Measurements from ENCODE around the gene GALNT7.

GRCh38 chr4:173269280-173269679, 100.7 kb downstream of the GALNT7 start:
- no peak for TF ChIP-seq EGR1 (IDR thresholded peaks at IDR 0.05; ENCODE audit: borderline replicate concordance in 1 of 2, low read depth in 2 of 2, low read length in 2 of 2)
- no peak for TF ChIP-seq POLR2A (IDR thresholded peaks at IDR 0.05; ENCODE audit: low read depth, low read length)
- no peak for TF ChIP-seq CTCF (IDR thresholded peaks at IDR 0.05 in 2 of 3, conservative IDR thresholded peaks at IDR 0.05 in 1 of 3; ENCODE audit: control insufficient read depth in 2 of 3, extremely low read depth in 1 of 3, insufficient read depth in 1 of 3, low read depth in 3 of 3, low read length in 3 of 3)
- TF ChIP-seq, protein P1, sequence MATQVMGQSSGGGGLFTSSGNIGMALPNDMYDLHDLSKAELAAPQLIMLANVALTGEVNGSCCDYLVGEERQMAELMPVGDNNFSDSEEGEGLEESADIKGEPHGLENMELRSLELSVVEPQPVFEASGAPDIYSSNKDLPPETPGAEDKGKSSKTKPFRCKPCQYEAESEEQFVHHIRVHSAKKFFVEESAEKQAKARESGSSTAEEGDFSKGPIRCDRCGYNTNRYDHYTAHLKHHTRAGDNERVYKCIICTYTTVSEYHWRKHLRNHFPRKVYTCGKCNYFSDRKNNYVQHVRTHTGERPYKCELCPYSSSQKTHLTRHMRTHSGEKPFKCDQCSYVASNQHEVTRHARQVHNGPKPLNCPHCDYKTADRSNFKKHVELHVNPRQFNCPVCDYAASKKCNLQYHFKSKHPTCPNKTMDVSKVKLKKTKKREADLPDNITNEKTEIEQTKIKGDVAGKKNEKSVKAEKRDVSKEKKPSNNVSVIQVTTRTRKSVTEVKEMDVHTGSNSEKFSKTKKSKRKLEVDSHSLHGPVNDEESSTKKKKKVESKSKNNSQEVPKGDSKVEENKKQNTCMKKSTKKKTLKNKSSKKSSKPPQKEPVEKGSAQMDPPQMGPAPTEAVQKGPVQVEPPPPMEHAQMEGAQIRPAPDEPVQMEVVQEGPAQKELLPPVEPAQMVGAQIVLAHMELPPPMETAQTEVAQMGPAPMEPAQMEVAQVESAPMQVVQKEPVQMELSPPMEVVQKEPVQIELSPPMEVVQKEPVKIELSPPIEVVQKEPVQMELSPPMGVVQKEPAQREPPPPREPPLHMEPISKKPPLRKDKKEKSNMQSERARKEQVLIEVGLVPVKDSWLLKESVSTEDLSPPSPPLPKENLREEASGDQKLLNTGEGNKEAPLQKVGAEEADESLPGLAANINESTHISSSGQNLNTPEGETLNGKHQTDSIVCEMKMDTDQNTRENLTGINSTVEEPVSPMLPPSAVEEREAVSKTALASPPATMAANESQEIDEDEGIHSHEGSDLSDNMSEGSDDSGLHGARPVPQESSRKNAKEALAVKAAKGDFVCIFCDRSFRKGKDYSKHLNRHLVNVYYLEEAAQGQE (IDR thresholded peaks at IDR 0.05; ENCODE audit: low read depth, low read length): no peak
- TF ChIP-seq, protein P2, sequence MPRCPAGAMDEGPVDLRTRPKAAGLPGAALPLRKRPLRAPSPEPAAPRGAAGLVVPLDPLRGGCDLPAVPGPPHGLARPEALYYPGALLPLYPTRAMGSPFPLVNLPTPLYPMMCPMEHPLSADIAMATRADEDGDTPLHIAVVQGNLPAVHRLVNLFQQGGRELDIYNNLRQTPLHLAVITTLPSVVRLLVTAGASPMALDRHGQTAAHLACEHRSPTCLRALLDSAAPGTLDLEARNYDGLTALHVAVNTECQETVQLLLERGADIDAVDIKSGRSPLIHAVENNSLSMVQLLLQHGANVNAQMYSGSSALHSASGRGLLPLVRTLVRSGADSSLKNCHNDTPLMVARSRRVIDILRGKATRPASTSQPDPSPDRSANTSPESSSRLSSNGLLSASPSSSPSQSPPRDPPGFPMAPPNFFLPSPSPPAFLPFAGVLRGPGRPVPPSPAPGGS (IDR thresholded peaks at IDR 0.05; ENCODE audit: borderline replicate concordance, insufficient read depth, low read depth, low read length, poor library complexity, severe bottlenecking): no peak
- TF ChIP-seq RFX5 (IDR thresholded peaks at IDR 0.05; ENCODE audit: low read depth, low read length): no peak
- TF ChIP-seq POLR2AphosphoS5 (IDR thresholded peaks at IDR 0.05; ENCODE audit: low read length): no peak

All from GM12878 (cell line).